Measurements from ENCODE around the gene PPM1N.

DNA sequence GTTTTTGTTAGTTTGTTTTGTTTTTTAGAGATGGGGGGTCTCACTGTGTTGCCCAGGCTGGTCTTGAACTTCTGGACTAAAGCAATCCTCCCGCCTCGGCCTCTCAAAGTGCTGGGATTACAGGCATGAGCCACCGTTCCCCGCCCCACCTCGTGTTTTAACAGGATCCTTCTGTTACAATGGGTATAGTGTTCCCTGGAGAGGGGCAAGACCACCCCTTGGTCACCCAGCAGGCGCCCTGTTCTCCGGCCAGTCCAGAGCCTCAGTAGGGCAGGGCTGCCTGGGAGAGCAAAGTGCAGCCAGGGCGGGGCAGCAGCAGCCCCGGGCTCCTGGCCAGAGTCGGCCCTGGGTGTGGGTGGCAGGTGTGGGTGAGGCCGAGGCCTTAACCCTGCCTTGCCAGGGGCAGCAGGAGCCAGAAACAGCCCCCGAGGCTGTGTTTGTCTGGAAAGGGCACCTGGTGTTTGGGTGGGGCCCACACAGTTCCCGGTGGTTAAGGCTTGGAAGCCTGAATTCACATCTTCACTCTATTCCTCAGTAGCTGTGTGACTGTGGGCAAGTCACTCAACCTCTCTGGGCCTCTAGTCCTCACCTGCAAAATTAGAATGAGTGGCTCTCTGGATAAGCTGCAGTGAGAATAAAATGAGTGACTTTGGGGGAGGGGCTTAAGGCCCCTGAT is 16.3 kb downstream of the PPM1N start:
- TF ChIP-seq CTCF (IDR thresholded peaks at IDR 0.05; ENCODE audit: insufficient read depth, low read length) (no peak), POLR2AphosphoS5 (IDR thresholded peaks at IDR 0.05; ENCODE audit: low read depth) (no peak), GABPA (IDR thresholded peaks at IDR 0.05; ENCODE audit: low read depth) (no peak)
